Measurements from ENCODE around the gene LILRA6. TPM values are rescaled to one million over a fixed set of nuclear protein-coding genes. Genes with fewer than 3 reads are reported as not detected.

LILRA6 gene
- total and polyA plus RNA-seq, 2 of the 13 experiments (the other 11 are each of a cell fraction or from before 2014, with no cell fraction given), result not detected

DNA sequence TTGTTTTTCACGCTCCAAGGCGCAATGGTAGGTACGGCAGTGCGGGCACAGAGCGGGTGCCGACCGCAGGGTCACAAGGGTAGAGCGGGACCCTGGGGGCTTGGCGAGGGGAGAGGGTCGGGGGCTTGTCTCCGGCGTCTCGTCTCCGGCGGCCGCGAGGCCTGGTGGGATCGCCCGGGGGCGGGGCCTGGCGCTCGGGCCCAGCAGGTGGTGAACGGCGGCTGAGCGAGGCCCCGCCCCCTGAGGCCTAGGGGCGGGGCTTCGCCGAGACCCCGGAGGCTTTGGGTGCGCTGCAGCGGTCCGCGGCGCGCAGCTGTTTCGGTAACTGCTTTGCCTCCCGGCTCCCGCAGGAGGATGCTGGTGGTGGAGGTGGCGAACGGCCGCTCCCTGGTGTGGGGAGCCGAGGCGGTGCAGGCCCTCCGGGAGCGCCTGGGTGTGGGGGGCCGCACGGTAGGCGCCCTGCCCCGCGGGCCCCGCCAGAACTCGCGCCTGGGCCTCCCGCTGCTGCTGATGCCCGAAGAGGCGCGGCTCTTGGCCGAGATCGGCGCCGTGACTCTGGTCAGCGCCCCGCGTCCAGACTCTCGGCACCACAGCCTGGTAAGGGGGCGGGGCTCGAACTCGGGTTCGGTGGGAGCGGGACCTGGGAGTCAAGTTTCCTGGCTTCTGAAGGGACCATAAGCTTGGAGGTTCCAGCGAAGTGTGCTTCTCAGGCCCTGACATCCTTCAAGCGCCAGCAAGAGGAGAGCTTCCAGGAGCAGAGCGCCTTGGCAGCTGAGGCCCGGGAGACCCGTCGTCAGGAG, 51.4 kb downstream of the LILRA6 start, which contains the start of gene TSEN34 (continued):
- no peak for TF ChIP-seq PITX1 (CRISPR knock-in tag; IDR thresholded peaks at IDR 0.05)
- TF ChIP-seq, protein P1, sequence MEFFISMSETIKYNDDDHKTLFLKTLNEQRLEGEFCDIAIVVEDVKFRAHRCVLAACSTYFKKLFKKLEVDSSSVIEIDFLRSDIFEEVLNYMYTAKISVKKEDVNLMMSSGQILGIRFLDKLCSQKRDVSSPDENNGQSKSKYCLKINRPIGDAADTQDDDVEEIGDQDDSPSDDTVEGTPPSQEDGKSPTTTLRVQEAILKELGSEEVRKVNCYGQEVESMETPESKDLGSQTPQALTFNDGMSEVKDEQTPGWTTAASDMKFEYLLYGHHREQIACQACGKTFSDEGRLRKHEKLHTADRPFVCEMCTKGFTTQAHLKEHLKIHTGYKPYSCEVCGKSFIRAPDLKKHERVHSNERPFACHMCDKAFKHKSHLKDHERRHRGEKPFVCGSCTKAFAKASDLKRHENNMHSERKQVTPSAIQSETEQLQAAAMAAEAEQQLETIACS (CRISPR knock-in tag; IDR thresholded peaks at IDR 0.05), result no peak
- TF ChIP-seq KLF12 (CRISPR knock-in tag; IDR thresholded peaks at IDR 0.05; ENCODE audit: borderline replicate concordance), result no peak
- TF ChIP-seq, protein P2, sequence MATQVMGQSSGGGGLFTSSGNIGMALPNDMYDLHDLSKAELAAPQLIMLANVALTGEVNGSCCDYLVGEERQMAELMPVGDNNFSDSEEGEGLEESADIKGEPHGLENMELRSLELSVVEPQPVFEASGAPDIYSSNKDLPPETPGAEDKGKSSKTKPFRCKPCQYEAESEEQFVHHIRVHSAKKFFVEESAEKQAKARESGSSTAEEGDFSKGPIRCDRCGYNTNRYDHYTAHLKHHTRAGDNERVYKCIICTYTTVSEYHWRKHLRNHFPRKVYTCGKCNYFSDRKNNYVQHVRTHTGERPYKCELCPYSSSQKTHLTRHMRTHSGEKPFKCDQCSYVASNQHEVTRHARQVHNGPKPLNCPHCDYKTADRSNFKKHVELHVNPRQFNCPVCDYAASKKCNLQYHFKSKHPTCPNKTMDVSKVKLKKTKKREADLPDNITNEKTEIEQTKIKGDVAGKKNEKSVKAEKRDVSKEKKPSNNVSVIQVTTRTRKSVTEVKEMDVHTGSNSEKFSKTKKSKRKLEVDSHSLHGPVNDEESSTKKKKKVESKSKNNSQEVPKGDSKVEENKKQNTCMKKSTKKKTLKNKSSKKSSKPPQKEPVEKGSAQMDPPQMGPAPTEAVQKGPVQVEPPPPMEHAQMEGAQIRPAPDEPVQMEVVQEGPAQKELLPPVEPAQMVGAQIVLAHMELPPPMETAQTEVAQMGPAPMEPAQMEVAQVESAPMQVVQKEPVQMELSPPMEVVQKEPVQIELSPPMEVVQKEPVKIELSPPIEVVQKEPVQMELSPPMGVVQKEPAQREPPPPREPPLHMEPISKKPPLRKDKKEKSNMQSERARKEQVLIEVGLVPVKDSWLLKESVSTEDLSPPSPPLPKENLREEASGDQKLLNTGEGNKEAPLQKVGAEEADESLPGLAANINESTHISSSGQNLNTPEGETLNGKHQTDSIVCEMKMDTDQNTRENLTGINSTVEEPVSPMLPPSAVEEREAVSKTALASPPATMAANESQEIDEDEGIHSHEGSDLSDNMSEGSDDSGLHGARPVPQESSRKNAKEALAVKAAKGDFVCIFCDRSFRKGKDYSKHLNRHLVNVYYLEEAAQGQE (IDR thresholded peaks at IDR 0.05; ENCODE audit: borderline replicate concordance in 1 of 2, low read depth in 1 of 2, low read length in 2 of 2), result no peak
- no peak for TF ChIP-seq ZNF552 (CRISPR knock-in tag; IDR thresholded peaks at IDR 0.05; ENCODE audit: borderline replicate concordance)
- no peak; the same call in 1 of the 2 replicates for TF ChIP-seq ZNF773 (CRISPR knock-in tag; IDR thresholded peaks at IDR 0.05; ENCODE audit: borderline replicate concordance)
- TF ChIP-seq, protein P3, sequence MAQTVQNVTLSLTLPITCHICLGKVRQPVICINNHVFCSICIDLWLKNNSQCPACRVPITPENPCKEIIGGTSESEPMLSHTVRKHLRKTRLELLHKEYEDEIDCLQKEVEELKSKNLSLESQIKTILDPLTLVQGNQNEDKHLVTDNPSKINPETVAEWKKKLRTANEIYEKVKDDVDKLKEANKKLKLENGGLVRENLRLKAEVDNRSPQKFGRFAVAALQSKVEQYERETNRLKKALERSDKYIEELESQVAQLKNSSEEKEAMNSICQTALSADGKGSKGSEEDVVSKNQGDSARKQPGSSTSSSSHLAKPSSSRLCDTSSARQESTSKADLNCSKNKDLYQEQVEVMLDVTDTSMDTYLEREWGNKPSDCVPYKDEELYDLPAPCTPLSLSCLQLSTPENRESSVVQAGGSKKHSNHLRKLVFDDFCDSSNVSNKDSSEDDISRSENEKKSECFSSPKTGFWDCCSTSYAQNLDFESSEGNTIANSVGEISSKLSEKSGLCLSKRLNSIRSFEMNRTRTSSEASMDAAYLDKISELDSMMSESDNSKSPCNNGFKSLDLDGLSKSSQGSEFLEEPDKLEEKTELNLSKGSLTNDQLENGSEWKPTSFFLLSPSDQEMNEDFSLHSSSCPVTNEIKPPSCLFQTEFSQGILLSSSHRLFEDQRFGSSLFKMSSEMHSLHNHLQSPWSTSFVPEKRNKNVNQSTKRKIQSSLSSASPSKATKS (CRISPR knock-in tag; IDR thresholded peaks at IDR 0.05), result no peak
- peak; percentile 50; the same call in 1 of the 2 replicates for TF ChIP-seq MTF2 (CRISPR knock-in tag; IDR thresholded peaks at IDR 0.05; ENCODE audit: borderline replicate concordance)
- TF ChIP-seq, protein P4, sequence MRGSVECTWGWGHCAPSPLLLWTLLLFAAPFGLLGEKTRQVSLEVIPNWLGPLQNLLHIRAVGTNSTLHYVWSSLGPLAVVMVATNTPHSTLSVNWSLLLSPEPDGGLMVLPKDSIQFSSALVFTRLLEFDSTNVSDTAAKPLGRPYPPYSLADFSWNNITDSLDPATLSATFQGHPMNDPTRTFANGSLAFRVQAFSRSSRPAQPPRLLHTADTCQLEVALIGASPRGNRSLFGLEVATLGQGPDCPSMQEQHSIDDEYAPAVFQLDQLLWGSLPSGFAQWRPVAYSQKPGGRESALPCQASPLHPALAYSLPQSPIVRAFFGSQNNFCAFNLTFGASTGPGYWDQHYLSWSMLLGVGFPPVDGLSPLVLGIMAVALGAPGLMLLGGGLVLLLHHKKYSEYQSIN (CRISPR knock-in tag; IDR thresholded peaks at IDR 0.05; ENCODE audit: borderline replicate concordance), result no peak
- no peak for TF ChIP-seq ZNF577 (CRISPR knock-in tag; IDR thresholded peaks at IDR 0.05; ENCODE audit: borderline replicate concordance, low read depth)
- TF ChIP-seq, protein P5, sequence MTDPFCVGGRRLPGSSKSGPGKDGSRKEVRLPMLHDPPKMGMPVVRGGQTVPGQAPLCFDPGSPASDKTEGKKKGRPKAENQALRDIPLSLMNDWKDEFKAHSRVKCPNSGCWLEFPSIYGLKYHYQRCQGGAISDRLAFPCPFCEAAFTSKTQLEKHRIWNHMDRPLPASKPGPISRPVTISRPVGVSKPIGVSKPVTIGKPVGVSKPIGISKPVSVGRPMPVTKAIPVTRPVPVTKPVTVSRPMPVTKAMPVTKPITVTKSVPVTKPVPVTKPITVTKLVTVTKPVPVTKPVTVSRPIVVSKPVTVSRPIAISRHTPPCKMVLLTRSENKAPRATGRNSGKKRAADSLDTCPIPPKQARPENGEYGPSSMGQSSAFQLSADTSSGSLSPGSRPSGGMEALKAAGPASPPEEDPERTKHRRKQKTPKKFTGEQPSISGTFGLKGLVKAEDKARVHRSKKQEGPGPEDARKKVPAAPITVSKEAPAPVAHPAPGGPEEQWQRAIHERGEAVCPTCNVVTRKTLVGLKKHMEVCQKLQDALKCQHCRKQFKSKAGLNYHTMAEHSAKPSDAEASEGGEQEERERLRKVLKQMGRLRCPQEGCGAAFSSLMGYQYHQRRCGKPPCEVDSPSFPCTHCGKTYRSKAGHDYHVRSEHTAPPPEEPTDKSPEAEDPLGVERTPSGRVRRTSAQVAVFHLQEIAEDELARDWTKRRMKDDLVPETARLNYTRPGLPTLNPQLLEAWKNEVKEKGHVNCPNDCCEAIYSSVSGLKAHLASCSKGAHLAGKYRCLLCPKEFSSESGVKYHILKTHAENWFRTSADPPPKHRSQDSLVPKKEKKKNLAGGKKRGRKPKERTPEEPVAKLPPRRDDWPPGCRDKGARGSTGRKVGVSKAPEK (CRISPR knock-in tag; IDR thresholded peaks at IDR 0.05; ENCODE audit: borderline replicate concordance), result no peak
- TF ChIP-seq, protein P6, sequence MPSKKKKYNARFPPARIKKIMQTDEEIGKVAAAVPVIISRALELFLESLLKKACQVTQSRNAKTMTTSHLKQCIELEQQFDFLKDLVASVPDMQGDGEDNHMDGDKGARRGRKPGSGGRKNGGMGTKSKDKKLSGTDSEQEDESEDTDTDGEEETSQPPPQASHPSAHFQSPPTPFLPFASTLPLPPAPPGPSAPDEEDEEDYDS (CRISPR knock-in tag; IDR thresholded peaks at IDR 0.05), result no peak
- peak; percentile 16; the same call in 1 of the 2 replicates for TF ChIP-seq NCOR1 (IDR thresholded peaks at IDR 0.05; ENCODE audit: borderline replicate concordance, low read length)

Measured in HepG2 (cell line).